GM08714 (cell line): ENCODE measurements around the gene EIF2S2.
"Not testable (repeated sequence)": the region's sequence is repeated elsewhere in the genome, so short reads cannot be mapped to it uniquely, and the experiment has no call there.

ENCODE experiments used
- H3K4me3 ChIP-seq: fragments of 200-500 bp; sonication (Bioruptor generic); 2 replicates; pipeline ENCODE4 v1.5.1; 2014; ENCODE audit warnings: mild to moderate bottlenecking, low read length, inconsistent platforms
- ZNF274 ChIP-seq: IDR thresholded peaks from 2 replicates; pipeline ENCODE4 v1.6.1; 2012; ENCODE audit warnings: mild to moderate bottlenecking, low read depth, low read length

EIF2S2 gene

GRCh38 chr20:34111702-34112599 lies at the start of gene EIF2S2:
Gene EIF2S2 (minus strand): TSS chr20:34112243. CDS start chr20:34112110, 133 bp downstream.
- H3K4me3 ChIP-seq, result peak within 1 kb of the TSS; percentile 89
- no peak for TF ChIP-seq ZNF274

- H3K4me3 ChIP-seq, result not testable (repeated sequence)
Measured at GRCh38 chr20:34157697-34158096, 45.7 kb upstream of the EIF2S2 start.

- H3K4me3 ChIP-seq, result no peak overlapping the region
- TF ChIP-seq ZNF274, result no peak
Measured at GRCh38 chr20:34155836-34156235, 43.8 kb upstream of the EIF2S2 start.

GRCh38 chr20:34153169-34153568 lies 41.1 kb upstream of the EIF2S2 start:
- not testable (repeated sequence) for H3K4me3 ChIP-seq

GRCh38 chr20:34152073-34152472 lies 40.0 kb upstream of the EIF2S2 start:
- not testable (repeated sequence) for H3K4me3 ChIP-seq

- no peak overlapping the region for H3K4me3 ChIP-seq
- TF ChIP-seq ZNF274, result no peak
Measured at GRCh38 chr20:34150306-34151000, 38.4 kb upstream of the EIF2S2 start.

GRCh38 chr20:34145280-34145819 lies 33.3 kb upstream of the EIF2S2 start:
- no peak for TF ChIP-seq ZNF274

GRCh38 chr20:34143951-34144350 lies 31.9 kb upstream of the EIF2S2 start:
- TF ChIP-seq ZNF274, result no peak

More at GRCh38 chr20:34145280-34145819, 33.3 kb upstream of the EIF2S2 start:
- no peak overlapping the region for H3K4me3 ChIP-seq

GRCh38 chr20:34142121-34142520 lies 30.1 kb upstream of the EIF2S2 start:
- TF ChIP-seq ZNF274, result no peak
- H3K4me3 ChIP-seq, result no peak overlapping the region

More at GRCh38 chr20:34143951-34144350, 31.9 kb upstream of the EIF2S2 start:
- H3K4me3 ChIP-seq, result no peak overlapping the region

- no peak for TF ChIP-seq ZNF274
- H3K4me3 ChIP-seq, result no peak overlapping the region
Measured at GRCh38 chr20:34141293-34141692, 29.2 kb upstream of the EIF2S2 start.

GRCh38 chr20:34135525-34136275 lies 23.7 kb upstream of the EIF2S2 start:
- H3K4me3 ChIP-seq, result not testable (repeated sequence)

GRCh38 chr20:34133365-34133860 lies 21.4 kb upstream of the EIF2S2 start:
- not testable (repeated sequence) for H3K4me3 ChIP-seq

- H3K4me3 ChIP-seq, result not testable (repeated sequence)
Measured at GRCh38 chr20:34132943-34133342, 20.9 kb upstream of the EIF2S2 start.

- H3K4me3 ChIP-seq, result not testable (repeated sequence)
Measured at GRCh38 chr20:34132491-34132890, 20.4 kb upstream of the EIF2S2 start.
